MCF 10A (cell line): ENCODE measurements around the gene CD52. TPM values are rescaled to one million over a fixed set of nuclear protein-coding genes. Genes with fewer than 3 reads are reported as not detected.

Source experiments
- BruUV-seq: library from RNA; stranded (reverse); fragments of 400-500 nt; replicated peaks from 2 replicates; lab custom pipeline; 2021; lab: Mats Ljungman, UMichigan
- CTCF ChIA-PET: fragments of 300-600 bp; sonication (Branson Sonifier 250); formaldehyde crosslinking; extraction: SDS; loops from one replicate; lab custom pipeline; 2021; ENCODE audit warnings: antibody characterized with exemption, inconsistent platforms; lab: Yijun Ruan, JAX
- POLR2A ChIA-PET: fragments of 300-600, 350-650 bp; sonication (Branson Sonifier 250); formaldehyde crosslinking; extraction: SDS; loops from one replicate; lab custom pipeline; 2020; ENCODE audit warnings: antibody characterized with exemption, inconsistent platforms; lab: Yijun Ruan, JAX
- DNase-seq: peaks from one replicate; pipeline ENCODE4 v3.0.0-alpha.2; 2018; ENCODE audit not compliant: unreplicated experiment
- H3K27ac Mint-ChIP-seq: one replicate; pipeline ENCODE4 v1.8.0; 2022; ENCODE audit warnings: mild to moderate bottlenecking, low read depth, mixed read lengths; ENCODE audit not compliant: unreplicated experiment
- H3K27me3 Mint-ChIP-seq: one replicate; pipeline ENCODE4 v1.8.0; 2022; ENCODE audit warnings: mixed read lengths; ENCODE audit not compliant: insufficient read depth, unreplicated experiment
- H3K36me3 Mint-ChIP-seq: one replicate; pipeline ENCODE4 v1.8.0; 2022; ENCODE audit warnings: mild to moderate bottlenecking, moderate library complexity, mixed read lengths; ENCODE audit not compliant: insufficient read depth, unreplicated experiment
- H3K4me1 Mint-ChIP-seq: one replicate; pipeline ENCODE4 v1.8.0; 2022; ENCODE audit warnings: mixed read lengths; ENCODE audit not compliant: insufficient read depth, unreplicated experiment
- H3K4me3 Mint-ChIP-seq: one replicate; pipeline ENCODE4 v1.8.0; 2022; ENCODE audit warnings: mild to moderate bottlenecking, moderate library complexity, mixed read lengths; ENCODE audit not compliant: unreplicated experiment
- H3K9me3 Mint-ChIP-seq: one replicate; pipeline ENCODE4 v1.8.0; 2022; ENCODE audit warnings: mixed read lengths; ENCODE audit not compliant: unreplicated experiment
- intact Hi-C: fragments of 100-400 bp; cut with micrococcal nuclease; formaldehyde crosslinking; loops from 2 replicates; pipeline ENCODE4 v1.14.1; 2022
- total RNA-seq: library from RNA; stranded (reverse); gene quantifications from 2 replicates; pipeline ENCODE4 v1.2.3, GENCODE V29; 2022
- TF ChIP-seq, protein P1 (sequence below): fragments of 200-600 bp; IDR thresholded peaks from one replicate; pipeline ENCODE4 v1.8.0; 2022; ENCODE audit warnings: antibody characterized with exemption, mild to moderate bottlenecking; ENCODE audit not compliant: unreplicated experiment

The CD52 gene
- total RNA-seq, 1 experiment from 2014 or later: not detected

DNA sequence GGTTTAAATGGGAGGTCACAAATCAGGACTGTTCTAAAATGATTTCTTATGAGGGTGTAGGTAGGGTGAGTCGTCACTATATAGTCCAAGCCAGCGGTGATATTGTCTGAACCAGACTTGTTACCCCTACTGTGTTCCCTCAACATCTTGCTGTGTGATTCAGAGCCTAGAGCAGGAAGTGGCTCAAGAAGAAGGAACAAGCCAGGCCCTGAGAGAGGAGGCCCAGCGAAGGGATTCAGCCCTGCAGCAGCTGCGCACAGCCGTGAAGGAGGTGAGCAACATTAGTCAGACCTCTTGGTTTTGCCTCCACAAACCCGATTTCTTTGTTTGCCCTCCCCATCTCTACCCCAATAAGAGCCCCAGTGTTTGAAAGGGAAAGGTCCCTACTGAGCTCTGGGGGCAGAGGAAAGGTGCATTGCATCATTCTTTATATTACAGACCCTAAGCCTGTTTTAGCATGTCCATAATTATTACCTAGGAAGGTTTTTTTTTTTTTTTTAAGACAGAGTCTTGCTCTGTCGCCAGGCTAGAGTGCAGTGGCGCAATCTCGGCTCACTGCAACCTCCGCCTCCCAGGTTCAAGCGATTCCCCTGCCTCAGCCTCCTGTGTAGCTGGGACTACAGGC is 42.8 kb upstream of the CD52 start:
- H3K27ac Mint-ChIP-seq: peak overlapping the region; percentile 46
- DNase-seq: no peak
- H3K4me1 Mint-ChIP-seq: peaks cover 54% of the 10 kb centered on the region
- ChIA-PET CTCF (interaction anchor here (0.5 to 6.5 kb wide), 13 partner anchors 9 to 824 kb away, joined by 3 to 51 read pairs (median 4); no protein-coding TSS in a partner anchor), POLR2A (interaction anchor here (0.5 to 8.9 kb wide), 12 partner anchors 9 to 588 kb away, joined by 3 to 83 read pairs (median 4); partner anchors contain the start of genes CEP85, CNKSR1, HMGN2 and SFN)
- intact Hi-C loops: loop anchor here (1.0 to 5.0 kb wide), 5 partner anchors 46 to 163 kb away; partner anchors contain the start of gene PDIK1L
- no peak overlapping the region for H3K4me3 Mint-ChIP-seq
- H3K9me3 Mint-ChIP-seq: no peaks in the 10 kb centered on the region
- no TSS peak for BruUV-seq
- H3K36me3 Mint-ChIP-seq: peaks cover 37% of the 10 kb centered on the region
- TF ChIP-seq, protein P1, sequence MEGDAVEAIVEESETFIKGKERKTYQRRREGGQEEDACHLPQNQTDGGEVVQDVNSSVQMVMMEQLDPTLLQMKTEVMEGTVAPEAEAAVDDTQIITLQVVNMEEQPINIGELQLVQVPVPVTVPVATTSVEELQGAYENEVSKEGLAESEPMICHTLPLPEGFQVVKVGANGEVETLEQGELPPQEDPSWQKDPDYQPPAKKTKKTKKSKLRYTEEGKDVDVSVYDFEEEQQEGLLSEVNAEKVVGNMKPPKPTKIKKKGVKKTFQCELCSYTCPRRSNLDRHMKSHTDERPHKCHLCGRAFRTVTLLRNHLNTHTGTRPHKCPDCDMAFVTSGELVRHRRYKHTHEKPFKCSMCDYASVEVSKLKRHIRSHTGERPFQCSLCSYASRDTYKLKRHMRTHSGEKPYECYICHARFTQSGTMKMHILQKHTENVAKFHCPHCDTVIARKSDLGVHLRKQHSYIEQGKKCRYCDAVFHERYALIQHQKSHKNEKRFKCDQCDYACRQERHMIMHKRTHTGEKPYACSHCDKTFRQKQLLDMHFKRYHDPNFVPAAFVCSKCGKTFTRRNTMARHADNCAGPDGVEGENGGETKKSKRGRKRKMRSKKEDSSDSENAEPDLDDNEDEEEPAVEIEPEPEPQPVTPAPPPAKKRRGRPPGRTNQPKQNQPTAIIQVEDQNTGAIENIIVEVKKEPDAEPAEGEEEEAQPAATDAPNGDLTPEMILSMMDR: no peak
- no peaks in the 10 kb centered on the region for H3K27me3 Mint-ChIP-seq

DNA sequence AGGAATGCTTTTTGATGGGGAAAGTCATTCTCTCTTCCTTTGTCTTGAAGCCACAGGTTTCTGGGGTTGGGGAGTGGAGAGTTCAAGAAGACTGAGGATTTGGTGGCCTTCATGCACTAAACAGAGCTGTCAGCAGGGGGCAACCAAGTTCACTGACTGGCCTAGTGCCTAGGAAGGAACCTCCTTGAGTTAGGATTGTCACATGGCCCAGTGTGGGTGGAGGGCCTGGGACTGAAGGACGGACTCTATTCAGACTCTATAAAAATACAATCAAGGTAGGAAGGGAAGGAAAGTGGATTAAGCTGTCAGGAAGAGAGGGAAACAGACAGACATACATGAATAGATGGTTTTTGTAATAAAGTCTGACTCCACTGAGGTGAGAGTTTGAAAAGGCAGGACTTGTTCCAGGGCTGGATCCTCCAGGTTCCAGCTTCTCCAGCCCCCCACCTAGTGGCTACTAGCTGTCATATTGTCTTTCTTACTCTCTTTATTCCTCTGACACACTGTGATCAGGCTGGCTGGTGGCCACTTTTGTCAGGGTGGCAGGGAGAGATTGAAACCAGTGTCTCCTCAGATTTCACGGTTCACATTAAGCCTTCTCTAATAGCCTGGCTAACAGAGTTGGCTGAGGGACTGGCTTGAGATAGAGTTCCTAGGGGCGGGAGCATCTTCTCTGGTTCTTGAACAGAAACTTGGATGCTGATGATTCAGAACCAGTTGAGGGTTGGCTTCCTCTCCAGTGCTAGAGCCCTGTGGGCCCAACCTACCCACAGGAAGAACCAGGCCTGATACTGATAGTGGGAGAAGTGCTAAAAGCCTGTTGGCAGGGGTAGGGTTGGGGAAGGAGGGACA is 42.0 kb upstream of the CD52 start:
- TF ChIP-seq, protein P1: peak; percentile 41
- CTCF ChIA-PET: interaction anchor here (0.6 to 6.5 kb wide), 22 partner anchors 9 to 258 kb away, joined by 3 to 51 read pairs (median 4); partner anchors contain the start of genes UBXN11 and ZNF593
- Mint-ChIP-seq H3K4me3 (peak overlapping the region; percentile 13), H3K4me1 (peaks cover 59% of the 10 kb centered on the region), H3K27me3 (no peaks in the 10 kb centered on the region), H3K36me3 (peaks cover 40% of the 10 kb centered on the region), H3K9me3 (no peaks in the 10 kb centered on the region), H3K27ac (peak overlapping the region; percentile 46)
- POLR2A ChIA-PET: interaction anchor here (0.7 to 8.9 kb wide), 13 partner anchors 9 to 588 kb away, joined by 3 to 83 read pairs (median 4); partner anchors contain the start of genes CEP85, CNKSR1, DHDDS and HMGN2
- intact Hi-C loops: loop anchor here (1.0 to 5.0 kb wide), 6 partner anchors 45 to 164 kb away; partner anchors contain the start of genes CNKSR1 and PDIK1L
- peak; percentile 90 for DNase-seq
- no TSS peak for BruUV-seq

DNA sequence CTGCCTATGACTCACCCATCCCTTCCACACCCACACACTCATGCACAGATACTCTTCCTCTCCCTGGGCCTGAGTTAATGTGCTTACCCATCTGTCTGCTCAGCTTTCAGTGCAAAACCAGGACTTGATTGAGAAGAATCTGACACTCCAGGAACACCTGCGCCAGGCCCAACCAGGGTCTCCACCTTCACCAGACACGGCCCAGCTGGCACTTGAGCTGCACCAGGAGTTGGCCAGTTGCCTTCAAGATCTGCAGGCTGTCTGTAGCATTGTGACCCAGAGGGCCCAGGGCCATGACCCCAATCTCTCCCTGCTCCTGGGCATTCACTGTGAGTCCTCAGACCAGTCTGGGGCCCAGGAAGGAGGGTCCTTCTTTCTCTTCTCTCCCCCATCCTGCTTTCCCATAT is 41.3 kb upstream of the CD52 start:
- Mint-ChIP-seq H3K27me3 (no peaks in the 10 kb centered on the region), H3K27ac (peak overlapping the region; percentile 46), H3K4me3 (no peak overlapping the region), H3K4me1 (peaks cover 66% of the 10 kb centered on the region), H3K36me3 (peaks cover 40% of the 10 kb centered on the region), H3K9me3 (no peaks in the 10 kb centered on the region)
- no peak for DNase-seq
- POLR2A ChIA-PET: interaction anchor here (0.9 to 8.9 kb wide), 9 partner anchors 8 to 587 kb away, joined by 3 to 83 read pairs (median 4); partner anchors contain the start of genes CEP85, CNKSR1, DHDDS and SFN
- intact Hi-C loops: loop anchor here (1.0 to 5.0 kb wide), 2 partner anchors 99 to 164 kb away; partner anchors contain the start of genes CNKSR1 and PDIK1L
- BruUV-seq: no TSS peak
- CTCF ChIA-PET: interaction anchor here (0.6 to 6.5 kb wide), 16 partner anchors 9 to 193 kb away, joined by 3 to 51 read pairs (median 6); partner anchors contain the start of genes UBXN11 and ZNF593
- TF ChIP-seq, protein P1: no peak
